Activated T-helper 2 cell treated with anti-CD3 and anti-CD28 coated beads, Interferon-gamma antibody, Interleukin-2, Interleukin-4, amounts not matched to agents 10 μg/mL and 5 μg/mL and 100 μg/mL, durations not matched to agents 14 hours and 24 hours and 36 hours (primary cell): ENCODE measurements around the gene COL20A1. TPM values are rescaled to one million over a fixed set of nuclear protein-coding genes. Genes with fewer than 3 reads are reported as not detected.
A peak's percentile ranks its signal among the peaks of the same experiment; 100 is the strongest.

ENCODE experiments used
- DNase-seq: peaks from one replicate; pipeline ENCODE4 v3.0.0; 2021; ENCODE audit warnings: low spot score
- H3K27ac Mint-ChIP-seq: one replicate; pipeline ENCODE4 v1.8.0; 2021; ENCODE audit warnings: mixed read lengths
- H3K27me3 Mint-ChIP-seq: one replicate; pipeline ENCODE4 v1.8.0; 2021; ENCODE audit warnings: low read depth, mixed read lengths
- H3K36me3 Mint-ChIP-seq: one replicate; pipeline ENCODE4 v1.8.0; 2021; ENCODE audit warnings: low read depth, mixed read lengths
- H3K4me1 Mint-ChIP-seq: one replicate; pipeline ENCODE4 v1.8.0; 2021; ENCODE audit warnings: low read depth, mixed read lengths
- H3K4me3 Mint-ChIP-seq: one replicate; pipeline ENCODE4 v1.8.0; 2021; ENCODE audit warnings: low read depth, mild to moderate bottlenecking, moderate library complexity, mixed read lengths
- H3K9me3 Mint-ChIP-seq: one replicate; pipeline ENCODE4 v1.8.0; 2021; ENCODE audit warnings: mixed read lengths
- intact Hi-C: fragments of 100-400 bp; cut with micrococcal nuclease; formaldehyde crosslinking; loops from one replicate; pipeline ENCODE4 v1.15.1; 2023
- total RNA-seq: library from RNA; stranded (reverse); gene quantifications from 2 replicates; pipeline ENCODE4 v1.2.3, GENCODE V29; 2022

Gene COL20A1
- total RNA-seq, 1 donor from 2014 or later = not detected

DNA sequence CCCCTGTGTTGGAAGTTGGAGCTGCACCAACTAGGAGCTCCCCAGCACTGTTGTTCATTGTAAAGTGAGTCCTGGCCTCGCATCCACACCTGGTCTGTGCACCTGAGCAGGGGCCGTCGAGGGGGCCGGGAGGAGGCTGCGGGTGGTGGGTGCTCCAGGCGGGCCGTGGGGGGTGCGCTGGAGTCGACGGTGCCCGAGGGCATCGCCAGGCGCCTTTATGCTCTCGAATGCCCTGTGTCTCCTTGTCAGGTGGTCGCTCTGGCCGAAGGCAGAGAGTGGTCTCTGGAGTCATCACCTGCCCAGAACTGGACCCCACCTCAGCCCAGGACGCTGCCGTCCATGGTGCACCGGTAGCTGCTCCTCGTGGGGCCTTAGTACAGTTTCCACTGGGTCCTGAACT lies 16.0 kb upstream of the COL20A1 start:
- no peak overlapping the region for H3K4me3 Mint-ChIP-seq

GRCh38 chr20:63277466-63278272 lies 15.3 kb upstream of the COL20A1 start:
- Mint-ChIP-seq H3K27me3 (no peaks in the 10 kb centered on the region), H3K36me3 (peaks cover 30% of the 10 kb centered on the region), H3K27ac (no peak overlapping the region), H3K4me1 (peaks cover 8% of the 10 kb centered on the region), H3K4me3 (no peak overlapping the region), H3K9me3 (no peaks in the 10 kb centered on the region)
- intact Hi-C loops = no loop called here
- no peak for DNase-seq

More for the DNA sequence above, 16.0 kb upstream of the COL20A1 start:
- H3K9me3 Mint-ChIP-seq = no peaks in the 10 kb centered on the region
- no peaks in the 10 kb centered on the region for H3K27me3 Mint-ChIP-seq
- no peak for DNase-seq
- peaks cover 8% of the 10 kb centered on the region for H3K4me1 Mint-ChIP-seq
- intact Hi-C loops = no loop called here
- H3K27ac Mint-ChIP-seq = no peak overlapping the region
- H3K36me3 Mint-ChIP-seq = peaks cover 30% of the 10 kb centered on the region

GRCh38 chr20:63278661-63279060 lies 14.3 kb upstream of the COL20A1 start:
- intact Hi-C loops = no loop called here
- Mint-ChIP-seq H3K27ac (no peak overlapping the region), H3K4me3 (no peak overlapping the region), H3K27me3 (no peaks in the 10 kb centered on the region), H3K36me3 (peaks cover 30% of the 10 kb centered on the region), H3K9me3 (no peaks in the 10 kb centered on the region), H3K4me1 (peaks cover 6% of the 10 kb centered on the region)
- no peak for DNase-seq

GRCh38 chr20:63279931-63280330 lies 13.1 kb upstream of the COL20A1 start:
- Mint-ChIP-seq H3K27me3 (no peaks in the 10 kb centered on the region), H3K9me3 (no peaks in the 10 kb centered on the region), H3K27ac (no peak overlapping the region), H3K4me1 (peaks cover 4% of the 10 kb centered on the region), H3K36me3 (peaks cover 30% of the 10 kb centered on the region), H3K4me3 (no peak overlapping the region)
- intact Hi-C loops = no loop called here
- DNase-seq = no peak

DNA sequence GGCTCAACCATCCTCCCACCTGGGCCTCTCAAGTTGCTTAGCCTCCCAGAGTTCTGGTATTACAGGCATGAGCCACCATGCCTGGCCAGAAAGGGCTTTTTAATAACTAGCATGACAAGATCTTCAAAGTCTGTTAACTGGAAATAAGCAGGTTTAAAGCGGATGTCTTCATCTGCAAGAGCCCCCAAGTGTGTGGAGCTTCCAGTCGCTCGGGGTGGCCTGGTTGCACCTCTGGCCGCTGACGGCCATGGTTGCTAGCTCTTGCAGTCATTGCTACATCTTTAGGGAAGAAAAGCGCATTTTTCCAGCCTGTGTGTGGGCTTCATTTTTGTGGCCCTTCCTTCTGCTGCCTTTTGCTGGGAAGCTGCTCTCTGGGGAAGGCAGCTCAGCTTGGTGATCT lies 12.6 kb upstream of the COL20A1 start:
- Mint-ChIP-seq H3K4me1 (peaks cover 2% of the 10 kb centered on the region), H3K4me3 (no peak overlapping the region), H3K27me3 (no peaks in the 10 kb centered on the region), H3K36me3 (peaks cover 28% of the 10 kb centered on the region), H3K27ac (no peak overlapping the region), H3K9me3 (no peaks in the 10 kb centered on the region)
- intact Hi-C loops = no loop called here
- no peak for DNase-seq

DNA sequence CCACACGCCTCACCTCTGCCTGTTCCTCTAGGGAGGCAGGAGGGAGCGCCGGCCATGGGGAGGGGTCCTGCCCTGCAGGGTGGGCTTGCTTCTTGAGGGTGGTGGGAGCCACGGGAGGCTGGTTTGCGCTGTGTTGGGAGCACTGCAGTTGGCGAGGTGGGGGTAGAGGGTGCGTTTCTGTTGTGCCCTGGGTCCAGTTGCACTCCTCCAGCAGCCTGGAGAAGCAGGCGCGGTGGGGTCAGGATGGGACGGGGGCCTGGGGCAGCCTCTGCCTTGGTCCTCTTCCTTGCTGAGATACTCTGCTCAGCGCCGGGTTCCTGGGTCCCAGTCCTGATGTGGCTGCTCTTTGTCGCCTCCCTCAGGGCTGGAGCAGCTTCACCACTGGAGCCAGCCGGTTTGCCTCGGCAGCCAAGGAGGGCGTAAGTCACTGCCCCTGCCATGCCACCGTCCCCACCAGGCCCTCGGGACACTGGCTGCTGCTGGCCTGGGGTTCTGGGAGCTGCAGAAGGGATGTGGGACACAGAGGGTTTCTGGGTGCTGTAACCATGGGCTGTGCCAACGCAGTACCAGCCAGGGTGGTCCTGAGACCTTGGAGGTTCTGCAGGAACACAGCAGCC lies 11.9 kb upstream of the COL20A1 start:
- Mint-ChIP-seq H3K4me1 (peaks cover 2% of the 10 kb centered on the region), H3K4me3 (no peak overlapping the region), H3K9me3 (no peaks in the 10 kb centered on the region), H3K36me3 (peaks cover 23% of the 10 kb centered on the region), H3K27me3 (no peaks in the 10 kb centered on the region), H3K27ac (no peak overlapping the region)
- intact Hi-C loops = no loop called here
- DNase-seq = no peak

- Mint-ChIP-seq H3K27me3 (no peaks in the 10 kb centered on the region), H3K4me3 (no peak overlapping the region), H3K27ac (no peak overlapping the region), H3K4me1 (peaks cover 2% of the 10 kb centered on the region), H3K36me3 (peaks cover 16% of the 10 kb centered on the region), H3K9me3 (no peaks in the 10 kb centered on the region)
- DNase-seq = no peak
- intact Hi-C loops = no loop called here
Measured at GRCh38 chr20:63281742-63282665, 11.0 kb upstream of the COL20A1 start.

DNA sequence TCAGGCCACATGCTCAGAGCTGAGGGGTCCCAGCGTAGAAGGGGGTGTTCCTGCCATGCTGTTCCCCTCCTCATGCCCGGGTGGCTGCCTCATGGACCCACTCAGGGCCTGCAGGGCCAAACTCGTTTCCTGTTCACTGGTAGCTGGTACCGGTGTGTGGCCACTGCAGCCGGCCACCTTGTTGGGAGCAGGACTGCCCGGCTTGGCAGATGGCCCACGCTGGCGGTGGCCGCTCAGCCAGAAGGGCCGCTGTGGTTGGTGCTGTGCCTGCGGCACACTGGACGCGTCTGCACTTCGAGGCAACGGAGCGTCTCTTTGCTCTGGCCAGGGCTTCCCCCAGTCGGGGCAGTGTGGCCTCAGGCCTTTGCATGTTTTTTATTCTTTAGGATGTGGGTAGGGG lies 10.0 kb upstream of the COL20A1 start:
- intact Hi-C loops = no loop called here
- H3K4me1 Mint-ChIP-seq = peaks cover 2% of the 10 kb centered on the region
- H3K9me3 Mint-ChIP-seq = no peaks in the 10 kb centered on the region
- no peak overlapping the region for H3K4me3 Mint-ChIP-seq
- H3K27me3 Mint-ChIP-seq = no peaks in the 10 kb centered on the region
- no peak overlapping the region for H3K27ac Mint-ChIP-seq
- peaks cover 16% of the 10 kb centered on the region for H3K36me3 Mint-ChIP-seq
- DNase-seq = no peak

- H3K4me3 Mint-ChIP-seq = peak overlapping the region; percentile 37
- intact Hi-C loops = no loop called here
- peak overlapping the region; percentile 55 for H3K27ac Mint-ChIP-seq
- H3K36me3 Mint-ChIP-seq = peaks cover 18% of the 10 kb centered on the region
- no peak for DNase-seq
- H3K27me3 Mint-ChIP-seq = no peaks in the 10 kb centered on the region
- H3K4me1 Mint-ChIP-seq = peaks cover 2% of the 10 kb centered on the region
- H3K9me3 Mint-ChIP-seq = no peaks in the 10 kb centered on the region
Measured at GRCh38 chr20:63283397-63284082, 9.4 kb upstream of the COL20A1 start.

DNA sequence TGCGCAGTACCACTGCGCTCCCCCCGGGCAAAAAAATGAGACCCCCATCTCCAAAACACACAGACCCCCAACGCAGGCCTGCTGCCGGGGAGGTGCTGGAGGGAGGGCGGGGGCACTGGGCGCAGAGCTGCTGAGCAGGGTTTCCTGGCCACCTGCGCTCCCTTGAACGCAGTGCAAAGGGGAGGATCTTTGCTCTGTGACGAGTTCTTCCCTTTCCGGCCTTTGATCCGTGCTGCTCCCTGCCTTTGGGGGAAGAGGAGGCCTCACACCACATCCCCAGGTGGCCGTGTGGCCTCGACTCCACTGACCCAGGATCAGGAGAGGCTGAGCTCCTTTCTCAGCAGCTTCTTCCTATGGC lies 8.9 kb upstream of the COL20A1 start:
- peaks cover 2% of the 10 kb centered on the region for H3K4me1 Mint-ChIP-seq
- intact Hi-C loops = no loop called here
- no peak for DNase-seq
- no peaks in the 10 kb centered on the region for H3K27me3 Mint-ChIP-seq
- H3K4me3 Mint-ChIP-seq = peak overlapping the region; percentile 37
- no peaks in the 10 kb centered on the region for H3K9me3 Mint-ChIP-seq
- peak overlapping the region; percentile 55 for H3K27ac Mint-ChIP-seq
- peaks cover 18% of the 10 kb centered on the region for H3K36me3 Mint-ChIP-seq

GRCh38 chr20:63284544-63284949 lies 8.4 kb upstream of the COL20A1 start:
- no peak for DNase-seq
- intact Hi-C loops = no loop called here
- peaks cover 13% of the 10 kb centered on the region for H3K36me3 Mint-ChIP-seq
- no peaks in the 10 kb centered on the region for H3K27me3 Mint-ChIP-seq
- peak overlapping the region; percentile 66 for H3K4me3 Mint-ChIP-seq
- H3K4me1 Mint-ChIP-seq = peaks cover 2% of the 10 kb centered on the region
- H3K27ac Mint-ChIP-seq = no peak overlapping the region
- H3K9me3 Mint-ChIP-seq = no peaks in the 10 kb centered on the region

DNA sequence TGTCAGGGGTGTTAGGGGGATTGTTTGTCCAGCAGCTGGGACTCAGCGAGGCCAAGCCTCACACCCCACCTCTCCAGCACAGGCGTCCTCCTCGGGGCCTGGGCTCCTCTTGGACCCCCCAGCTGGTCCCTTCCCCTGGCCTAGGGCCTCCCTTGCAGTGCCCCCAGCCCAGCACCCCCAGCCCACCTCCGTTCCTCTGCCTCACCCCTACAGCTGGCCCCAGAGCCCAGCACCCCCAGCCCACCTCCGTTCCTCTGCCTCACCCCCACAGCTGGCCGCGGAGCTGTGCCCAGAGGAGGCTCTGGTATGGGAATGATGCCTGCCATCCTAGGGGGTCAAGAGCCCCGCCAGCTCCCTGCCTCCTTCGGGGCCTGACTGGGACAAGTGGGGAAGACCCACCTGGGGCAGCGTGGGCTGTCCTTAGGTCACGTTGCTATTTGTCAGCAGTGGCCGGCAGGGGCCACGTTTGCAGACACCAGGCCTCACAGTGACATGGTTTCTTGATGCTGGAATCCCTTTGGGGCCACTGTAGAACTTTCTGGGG lies 7.9 kb upstream of the COL20A1 start:
- no peaks in the 10 kb centered on the region for H3K9me3 Mint-ChIP-seq
- H3K4me1 Mint-ChIP-seq = peaks cover 2% of the 10 kb centered on the region
- intact Hi-C loops = no loop called here
- no peaks in the 10 kb centered on the region for H3K27me3 Mint-ChIP-seq
- H3K36me3 Mint-ChIP-seq = peaks cover 13% of the 10 kb centered on the region
- no peak for DNase-seq
- H3K27ac Mint-ChIP-seq = no peak overlapping the region
- H3K4me3 Mint-ChIP-seq = peak overlapping the region; percentile 66
